Central memory CD8-positive, alpha-beta T cell (primary cell): ENCODE measurements around the gene EIPR1.
A peak's percentile ranks its signal among the peaks of the same experiment; 100 is the strongest.

ENCODE experiments used
- ATAC-seq: fragments of 150-1000 bp; cut with Tn5 transposase; replicated peaks from 2 replicates; pipeline ENCODE4 v1.10.0; 2022; ENCODE audit warnings: mild to moderate bottlenecking, moderate FRiP score, moderate number of reproducible peaks; ENCODE audit not compliant: poor library complexity, severe bottlenecking; ENCODE audit errors: extremely low read depth
- DNase-seq, 2 donors: peaks; one replicate each; pipeline ENCODE4 v3.0.0; 2021; ENCODE audit warnings: low spot score in 2 of 2
- H3K27ac Mint-ChIP-seq: one replicate; pipeline ENCODE4 v1.8.0; 2022; ENCODE audit warnings: low read depth, mild to moderate bottlenecking, moderate library complexity, mixed read lengths
- H3K27me3 Mint-ChIP-seq: one replicate; pipeline ENCODE4 v1.8.0; 2022; ENCODE audit warnings: mixed read lengths
- H3K36me3 Mint-ChIP-seq: one replicate; pipeline ENCODE4 v1.8.0; 2022; ENCODE audit warnings: mild to moderate bottlenecking, moderate library complexity, mixed read lengths; ENCODE audit not compliant: insufficient read depth
- H3K4me1 Mint-ChIP-seq: one replicate; pipeline ENCODE4 v1.8.0; 2022; ENCODE audit warnings: mixed read lengths
- H3K4me3 Mint-ChIP-seq: one replicate; pipeline ENCODE4 v1.8.0; 2022; ENCODE audit warnings: mild to moderate bottlenecking, moderate library complexity, mixed read lengths
- H3K9me3 Mint-ChIP-seq: one replicate; pipeline ENCODE4 v1.8.0; 2022; ENCODE audit warnings: mixed read lengths

Gene EIPR1

GRCh38 chr2:3256605-3257004, 121.0 kb downstream of the EIPR1 start:
- Mint-ChIP-seq H3K9me3 (no peaks in the 10 kb centered on the region), H3K4me3 (no peak overlapping the region), H3K27ac (peak overlapping the region; percentile 27), H3K4me1 (no peaks in the 10 kb centered on the region), H3K36me3 (peaks cover 5% of the 10 kb centered on the region), H3K27me3 (no peaks in the 10 kb centered on the region)
- DNase-seq (no peak), ATAC-seq (no peak)

- H3K27me3 Mint-ChIP-seq: no peaks in the 10 kb centered on the region
- H3K27ac Mint-ChIP-seq: peak overlapping the region; percentile 27
- DNase-seq (no peak), ATAC-seq (no peak)
- H3K36me3 Mint-ChIP-seq: peaks cover 5% of the 10 kb centered on the region
- no peak overlapping the region for H3K4me3 Mint-ChIP-seq
- H3K4me1 Mint-ChIP-seq: no peaks in the 10 kb centered on the region
- H3K9me3 Mint-ChIP-seq: no peaks in the 10 kb centered on the region
Observed at GRCh38 chr2:3256157-3256556, 121.5 kb downstream of the EIPR1 start.

- Mint-ChIP-seq H3K4me3 (no peak overlapping the region), H3K27me3 (no peaks in the 10 kb centered on the region), H3K4me1 (no peaks in the 10 kb centered on the region), H3K9me3 (no peaks in the 10 kb centered on the region), H3K27ac (no peak overlapping the region), H3K36me3 (peaks cover 5% of the 10 kb centered on the region)
- ATAC-seq (no peak), DNase-seq (no peak)
Observed at GRCh38 chr2:3254442-3254941, 123.1 kb downstream of the EIPR1 start.

GRCh38 chr2:3253913-3254441, 123.6 kb downstream of the EIPR1 start:
- H3K4me3 Mint-ChIP-seq: no peak overlapping the region
- ATAC-seq (no peak), DNase-seq (no peak)
- no peaks in the 10 kb centered on the region for H3K27me3 Mint-ChIP-seq
- no peaks in the 10 kb centered on the region for H3K9me3 Mint-ChIP-seq
- H3K36me3 Mint-ChIP-seq: peaks cover 5% of the 10 kb centered on the region
- H3K27ac Mint-ChIP-seq: no peak overlapping the region
- H3K4me1 Mint-ChIP-seq: no peaks in the 10 kb centered on the region

- Mint-ChIP-seq H3K27ac (no peak overlapping the region), H3K4me1 (no peaks in the 10 kb centered on the region), H3K9me3 (no peaks in the 10 kb centered on the region), H3K4me3 (no peak overlapping the region), H3K27me3 (no peaks in the 10 kb centered on the region), H3K36me3 (peaks cover 5% of the 10 kb centered on the region)
- ATAC-seq: no peak
- DNase-seq: no peak
Observed at GRCh38 chr2:3251946-3252345, 125.7 kb downstream of the EIPR1 start.

GRCh38 chr2:3249476-3249962, 128.1 kb downstream of the EIPR1 start:
- Mint-ChIP-seq H3K4me1 (peaks cover 7% of the 10 kb centered on the region), H3K27ac (no peak overlapping the region), H3K4me3 (no peak overlapping the region), H3K27me3 (no peaks in the 10 kb centered on the region), H3K36me3 (no peaks in the 10 kb centered on the region), H3K9me3 (no peaks in the 10 kb centered on the region)
- ATAC-seq: no peak
- no peak for DNase-seq

GRCh38 chr2:3248754-3249475, 128.7 kb downstream of the EIPR1 start:
- Mint-ChIP-seq H3K36me3 (no peaks in the 10 kb centered on the region), H3K27me3 (no peaks in the 10 kb centered on the region), H3K4me3 (no peak overlapping the region), H3K9me3 (no peaks in the 10 kb centered on the region), H3K4me1 (peaks cover 9% of the 10 kb centered on the region), H3K27ac (no peak overlapping the region)
- ATAC-seq: no peak
- DNase-seq: no peak

- H3K4me3 Mint-ChIP-seq: no peak overlapping the region
- H3K36me3 Mint-ChIP-seq: peaks cover 6% of the 10 kb centered on the region
- H3K27ac Mint-ChIP-seq: no peak overlapping the region
- H3K9me3 Mint-ChIP-seq: no peaks in the 10 kb centered on the region
- peaks cover 24% of the 10 kb centered on the region for H3K4me1 Mint-ChIP-seq
- no peak for DNase-seq
- ATAC-seq: no peak
- H3K27me3 Mint-ChIP-seq: no peaks in the 10 kb centered on the region
Observed at GRCh38 chr2:3246928-3247714, 130.5 kb downstream of the EIPR1 start.

- Mint-ChIP-seq H3K27me3 (no peaks in the 10 kb centered on the region), H3K36me3 (peaks cover 6% of the 10 kb centered on the region), H3K4me3 (no peak overlapping the region), H3K27ac (no peak overlapping the region), H3K4me1 (peaks cover 26% of the 10 kb centered on the region), H3K9me3 (no peaks in the 10 kb centered on the region)
- no peak for ATAC-seq
- no peak for DNase-seq
Observed at GRCh38 chr2:3246406-3246805, 131.2 kb downstream of the EIPR1 start.

GRCh38 chr2:3244486-3244885, 133.1 kb downstream of the EIPR1 start:
- DNase-seq (no peak), ATAC-seq (no peak)
- Mint-ChIP-seq H3K4me3 (no peak overlapping the region), H3K4me1 (peaks cover 26% of the 10 kb centered on the region), H3K27ac (no peak overlapping the region), H3K9me3 (no peaks in the 10 kb centered on the region), H3K27me3 (no peaks in the 10 kb centered on the region), H3K36me3 (peaks cover 6% of the 10 kb centered on the region)

- DNase-seq: no peak
- Mint-ChIP-seq H3K4me3 (no peak overlapping the region), H3K4me1 (peaks cover 30% of the 10 kb centered on the region), H3K9me3 (no peaks in the 10 kb centered on the region), H3K36me3 (peaks cover 6% of the 10 kb centered on the region), H3K27me3 (no peaks in the 10 kb centered on the region), H3K27ac (no peak overlapping the region)
- ATAC-seq: no peak
Observed at GRCh38 chr2:3243804-3244203, 133.8 kb downstream of the EIPR1 start.

GRCh38 chr2:3242747-3243369, 134.8 kb downstream of the EIPR1 start:
- Mint-ChIP-seq H3K27me3 (no peaks in the 10 kb centered on the region), H3K4me3 (peak overlapping the region; percentile 49), H3K36me3 (peaks cover 6% of the 10 kb centered on the region), H3K4me1 (peaks cover 37% of the 10 kb centered on the region), H3K9me3 (no peaks in the 10 kb centered on the region), H3K27ac (peak overlapping the region; percentile 68)
- ATAC-seq: peak; percentile 88
- peak in 1 of 2 donors; percentile 23 for DNase-seq
